ENCODE results near the gene RASAL1.
A peak's percentile ranks its signal among the peaks of the same experiment; 100 is the strongest.

Gene RASAL1, protein sequence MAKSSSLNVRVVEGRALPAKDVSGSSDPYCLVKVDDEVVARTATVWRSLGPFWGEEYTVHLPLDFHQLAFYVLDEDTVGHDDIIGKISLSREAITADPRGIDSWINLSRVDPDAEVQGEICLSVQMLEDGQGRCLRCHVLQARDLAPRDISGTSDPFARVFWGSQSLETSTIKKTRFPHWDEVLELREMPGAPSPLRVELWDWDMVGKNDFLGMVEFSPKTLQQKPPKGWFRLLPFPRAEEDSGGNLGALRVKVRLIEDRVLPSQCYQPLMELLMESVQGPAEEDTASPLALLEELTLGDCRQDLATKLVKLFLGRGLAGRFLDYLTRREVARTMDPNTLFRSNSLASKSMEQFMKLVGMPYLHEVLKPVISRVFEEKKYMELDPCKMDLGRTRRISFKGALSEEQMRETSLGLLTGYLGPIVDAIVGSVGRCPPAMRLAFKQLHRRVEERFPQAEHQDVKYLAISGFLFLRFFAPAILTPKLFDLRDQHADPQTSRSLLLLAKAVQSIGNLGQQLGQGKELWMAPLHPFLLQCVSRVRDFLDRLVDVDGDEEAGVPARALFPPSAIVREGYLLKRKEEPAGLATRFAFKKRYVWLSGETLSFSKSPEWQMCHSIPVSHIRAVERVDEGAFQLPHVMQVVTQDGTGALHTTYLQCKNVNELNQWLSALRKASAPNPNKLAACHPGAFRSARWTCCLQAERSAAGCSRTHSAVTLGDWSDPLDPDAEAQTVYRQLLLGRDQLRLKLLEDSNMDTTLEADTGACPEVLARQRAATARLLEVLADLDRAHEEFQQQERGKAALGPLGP

DNA sequence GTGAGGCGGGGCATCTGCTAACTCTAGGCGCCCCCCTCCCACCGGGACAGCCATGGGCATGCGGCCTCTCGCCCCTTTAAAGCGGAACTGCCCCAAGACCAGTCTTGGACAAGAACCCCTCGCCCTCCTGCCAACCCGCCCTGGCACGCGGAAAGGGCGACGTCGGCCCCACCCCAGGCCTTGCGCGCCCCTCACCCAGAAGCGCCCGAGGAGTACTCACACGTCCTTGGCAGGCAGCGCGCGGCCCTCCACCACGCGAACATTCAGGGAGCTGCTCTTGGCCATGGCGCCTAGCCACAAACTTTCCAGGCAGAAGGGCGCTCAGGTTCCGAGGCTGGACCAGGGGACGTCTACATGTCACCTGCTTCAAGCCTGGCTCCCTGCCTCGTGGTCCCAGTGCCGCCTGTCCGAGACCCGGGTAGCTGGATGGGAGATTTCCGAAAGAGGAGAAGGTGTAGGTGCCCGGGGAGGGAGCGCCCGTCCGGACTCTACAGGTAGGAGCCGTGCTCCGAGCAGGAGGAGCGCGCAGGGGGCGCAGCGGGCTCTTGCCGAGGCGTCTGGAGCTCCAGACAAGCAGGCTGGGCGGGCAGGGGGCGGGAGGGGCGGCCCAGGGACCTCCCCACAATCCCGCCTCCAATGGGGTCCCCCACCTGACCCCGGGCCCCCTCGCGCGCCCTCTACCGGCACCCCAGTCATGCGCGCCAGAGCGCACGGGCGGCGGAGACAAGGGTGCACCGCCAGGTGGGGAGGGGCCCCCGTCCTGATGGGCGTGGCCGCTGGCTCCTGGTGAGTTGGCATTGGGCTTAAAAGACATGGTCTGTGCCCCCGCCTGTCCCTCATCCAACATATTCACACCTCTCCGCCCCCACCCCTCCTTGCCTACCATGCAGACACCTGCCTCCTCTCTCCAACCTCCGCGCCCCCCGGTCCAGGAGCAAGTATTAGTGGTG lies at the start of gene RASAL1:
TSS of gene RASAL1 (minus strand) at position 584 of the 950 bp plus-strand sequence. CDS start at position 285, 299 bp downstream.
- DNase-seq: no peak

DNA sequence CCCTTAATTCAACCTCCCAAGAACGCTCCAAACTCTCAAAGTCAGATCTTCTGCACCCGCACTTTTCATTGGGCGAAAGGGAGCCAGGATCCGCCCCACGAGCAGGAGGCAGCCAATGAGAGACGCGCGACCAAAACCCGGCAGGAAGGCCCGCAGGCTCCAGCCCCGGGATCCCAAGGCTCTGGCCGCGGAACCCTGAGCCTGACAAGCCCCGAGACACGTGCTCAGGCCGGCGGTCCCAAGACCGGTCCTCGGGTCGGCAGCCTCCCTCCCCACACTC lies 49.3 kb upstream of the RASAL1 start:
- DNase-seq: peak; percentile 80

DNA sequence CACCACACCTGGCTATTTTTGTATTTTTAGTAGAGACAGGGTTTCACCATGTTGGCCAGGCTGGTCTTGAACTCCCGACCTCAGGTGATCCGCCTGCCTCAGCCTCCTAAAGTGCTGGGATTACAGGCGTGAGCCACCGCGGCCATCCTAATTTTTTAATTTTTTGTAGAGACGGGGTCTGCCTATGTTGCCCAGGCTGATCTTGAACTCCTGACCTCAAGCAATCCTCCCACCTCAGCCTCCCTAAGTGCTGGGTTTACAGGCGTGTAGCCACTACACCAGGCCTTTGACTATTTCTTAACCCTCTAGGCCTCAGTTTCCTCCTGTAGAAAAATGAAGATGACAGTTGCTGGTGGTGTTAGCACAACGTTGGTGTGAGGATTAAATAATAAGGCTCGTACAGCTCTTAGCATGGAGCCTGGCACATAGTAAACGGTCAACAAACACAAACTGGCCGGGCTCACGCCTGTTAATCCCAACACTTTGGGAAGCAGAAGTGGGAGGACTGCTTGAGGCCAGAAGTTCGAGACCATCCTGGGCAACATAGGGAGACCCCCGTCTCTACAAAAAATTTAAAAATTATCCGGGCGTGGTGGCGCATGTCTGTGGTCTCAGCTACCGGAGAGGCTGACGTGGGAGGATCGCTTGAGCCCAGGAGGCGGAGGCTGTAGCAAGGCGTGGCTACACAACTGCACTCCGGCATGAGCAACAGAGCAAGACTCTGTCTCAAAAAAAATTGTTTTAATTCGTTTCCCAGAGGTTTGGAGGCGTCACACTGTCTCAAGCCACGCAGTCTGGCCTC lies 48.7 kb upstream of the RASAL1 start:
- DNase-seq: no peak

DNA sequence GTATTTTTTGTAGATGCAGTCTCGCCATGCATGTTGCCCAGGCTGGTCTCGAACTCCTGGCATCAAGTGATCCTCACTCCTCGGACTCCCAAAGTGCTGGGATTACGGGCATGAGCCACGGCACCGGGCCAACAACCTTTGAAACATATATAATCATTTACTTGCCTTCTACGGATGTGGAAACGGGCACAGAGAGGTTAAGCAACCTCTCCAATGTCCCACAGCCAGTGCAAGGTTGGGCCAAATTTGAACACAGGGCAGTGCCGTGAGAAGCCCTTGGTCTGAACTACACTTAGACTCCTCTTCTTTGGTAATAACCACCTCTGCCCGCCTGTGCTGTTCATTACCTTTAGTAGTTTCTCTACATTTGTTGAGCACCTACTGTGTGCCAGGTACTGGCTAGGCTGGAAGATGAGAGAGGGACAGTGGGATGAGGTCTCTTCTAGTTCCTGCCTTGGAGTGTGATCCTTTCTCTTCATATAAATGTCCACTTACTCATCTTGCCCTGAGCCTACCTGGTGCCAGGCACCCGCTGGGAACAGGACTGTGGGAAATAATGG lies 47.5 kb upstream of the RASAL1 start:
- DNase-seq: no peak

DNA sequence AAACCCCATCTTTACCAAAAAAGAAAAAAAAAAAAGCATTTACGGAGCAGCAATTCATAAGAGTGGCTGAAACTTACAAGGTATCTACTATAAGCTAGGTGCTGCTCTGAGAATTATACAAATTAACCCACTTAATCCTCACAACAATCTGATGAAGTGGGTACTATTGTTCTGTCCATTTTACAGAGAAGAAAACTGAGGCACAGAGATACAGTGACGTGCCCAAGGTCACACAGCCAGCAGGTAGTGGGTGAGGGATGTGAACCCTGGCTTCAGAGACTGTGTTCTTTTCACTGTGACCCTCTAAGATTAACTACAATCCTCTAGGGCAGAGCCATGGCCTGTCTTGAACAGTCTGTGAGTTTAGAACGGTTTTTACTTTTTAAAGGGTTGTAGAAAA lies 46.4 kb upstream of the RASAL1 start:
- DNase-seq: no peak

DNA sequence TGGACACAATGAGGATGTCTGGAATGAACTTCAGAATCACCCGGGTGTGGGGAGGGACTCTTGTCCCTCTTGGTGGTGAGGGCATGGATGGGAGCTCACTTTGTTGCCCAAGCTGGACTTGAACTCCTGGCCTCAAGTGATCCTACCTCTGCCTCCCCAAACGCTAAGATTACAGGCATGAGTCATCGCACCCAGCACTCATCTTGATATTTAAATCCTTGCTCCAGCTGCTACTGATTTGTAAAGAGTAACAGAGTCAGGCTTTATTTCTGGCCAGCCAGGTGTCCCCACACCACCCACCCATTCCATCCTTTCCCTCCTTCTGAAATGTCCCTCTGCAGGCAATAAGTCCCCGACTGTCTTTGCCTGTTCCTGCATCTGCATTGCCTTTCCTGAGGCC lies 44.8 kb upstream of the RASAL1 start:
- DNase-seq: no peak

DNA sequence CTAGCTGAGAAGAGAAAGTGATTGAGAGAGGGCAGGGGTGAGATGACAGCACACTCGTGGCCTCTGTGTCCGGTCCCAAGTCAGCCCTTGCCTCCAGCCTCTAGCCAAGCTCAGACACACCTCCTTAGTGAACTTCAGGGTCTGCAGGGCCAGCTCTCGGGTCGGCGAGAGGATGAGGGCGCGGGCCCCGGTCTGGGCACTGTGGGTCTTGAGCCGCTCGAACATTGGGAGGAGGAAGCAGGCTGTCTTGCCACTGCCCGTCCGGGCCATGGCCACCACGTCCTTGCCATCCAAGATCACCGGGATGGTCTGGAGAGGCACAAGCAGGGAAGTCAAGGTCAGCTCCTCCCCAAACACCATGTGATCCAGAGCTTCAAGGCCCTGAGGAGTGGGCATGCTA lies 43.5 kb upstream of the RASAL1 start:
- no peak for DNase-seq

DNA sequence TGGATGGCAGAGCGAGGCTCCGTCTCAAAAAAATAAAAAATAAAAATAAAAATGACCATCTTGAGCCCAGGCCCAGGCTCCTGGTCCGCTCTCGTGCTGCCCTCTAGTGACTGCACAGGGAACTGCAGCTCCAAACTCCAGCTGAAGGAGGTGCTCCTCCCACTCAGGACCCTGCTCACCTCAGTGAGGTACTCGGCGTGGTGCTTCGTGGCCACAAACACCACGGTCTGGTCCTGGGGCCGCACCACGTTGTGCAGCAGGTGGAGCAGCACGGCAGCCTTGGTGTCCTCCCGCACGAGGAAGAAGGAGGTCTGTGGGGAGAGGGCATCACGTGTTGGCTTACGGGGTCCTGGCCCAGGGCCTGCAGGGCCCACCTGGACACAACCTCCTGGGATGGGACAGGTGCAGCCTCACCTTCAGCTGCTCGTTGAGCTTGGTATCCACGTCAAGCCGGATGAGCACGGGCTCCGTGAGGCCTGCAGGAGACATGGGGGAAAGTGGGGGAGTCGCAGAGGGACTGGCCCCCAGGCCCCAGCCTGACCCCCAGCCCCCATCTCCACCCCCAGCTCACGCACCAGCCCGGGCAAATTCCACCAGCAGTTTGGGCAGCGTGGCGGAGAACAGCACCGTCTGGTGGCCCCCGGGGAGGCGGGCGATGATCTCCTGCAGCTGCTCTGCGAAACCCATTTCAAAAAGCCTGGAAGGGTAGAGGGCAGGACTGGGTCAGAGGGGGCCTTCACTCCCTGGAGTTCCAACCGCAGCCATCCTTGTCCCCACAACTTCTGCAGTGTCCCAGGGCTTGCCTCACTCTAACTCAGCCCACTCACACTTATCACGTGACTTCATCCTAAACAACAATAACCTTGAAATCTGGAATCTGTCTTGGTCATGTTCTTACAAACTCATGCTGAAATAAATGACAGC lies 39.2 kb upstream of the RASAL1 start:
- peak; percentile 22 for DNase-seq

DNA sequence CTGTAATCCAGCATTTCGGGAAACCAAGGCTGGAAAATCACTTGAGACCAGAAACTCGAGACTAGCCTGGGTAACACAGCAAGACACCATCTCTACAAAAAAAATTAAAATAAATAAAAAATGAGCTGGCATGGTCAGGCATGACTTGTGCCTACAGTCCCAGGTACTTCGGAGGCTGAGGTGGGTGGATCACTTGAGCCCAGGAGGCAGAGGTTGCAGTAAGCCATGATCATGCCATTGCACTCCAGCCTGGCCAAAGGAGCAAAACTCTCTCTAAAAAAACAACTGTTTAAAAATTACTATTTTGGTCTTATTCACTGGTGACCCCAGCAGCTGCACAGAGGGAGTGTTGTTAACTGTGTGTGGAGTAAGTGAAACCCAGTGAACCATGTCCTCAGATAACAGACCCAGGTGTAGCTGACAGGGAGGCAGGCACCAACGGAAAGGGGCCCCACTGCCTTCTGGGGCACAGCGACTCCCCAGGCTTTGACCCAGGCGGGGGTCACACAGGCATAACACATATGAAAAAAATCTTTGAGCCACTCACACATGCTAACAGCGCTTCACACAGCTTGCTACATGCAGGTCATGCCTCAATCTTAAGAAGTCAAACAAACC lies 37.6 kb upstream of the RASAL1 start:
- DNase-seq: no peak

DNA sequence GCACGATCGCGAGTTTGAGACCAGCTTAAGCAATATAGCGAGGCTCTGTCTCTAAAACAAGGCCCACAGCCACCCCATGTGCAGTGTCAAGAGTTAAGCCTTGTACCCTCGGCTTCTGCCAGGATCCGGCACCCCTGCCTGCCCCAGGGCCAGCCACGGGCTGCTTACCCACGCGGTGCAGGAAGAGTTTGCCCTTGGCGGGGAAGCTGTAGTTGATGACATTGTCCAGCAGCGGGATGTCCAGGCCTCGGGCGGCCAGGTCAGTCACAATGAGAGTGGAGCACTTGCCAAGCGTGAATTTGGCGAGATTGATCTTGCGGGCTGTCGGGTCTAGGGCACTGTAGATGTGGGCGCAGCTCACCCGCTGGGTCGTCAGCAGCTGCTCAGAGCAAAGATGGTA lies 36.6 kb upstream of the RASAL1 start:
- DNase-seq: no peak

DNA sequence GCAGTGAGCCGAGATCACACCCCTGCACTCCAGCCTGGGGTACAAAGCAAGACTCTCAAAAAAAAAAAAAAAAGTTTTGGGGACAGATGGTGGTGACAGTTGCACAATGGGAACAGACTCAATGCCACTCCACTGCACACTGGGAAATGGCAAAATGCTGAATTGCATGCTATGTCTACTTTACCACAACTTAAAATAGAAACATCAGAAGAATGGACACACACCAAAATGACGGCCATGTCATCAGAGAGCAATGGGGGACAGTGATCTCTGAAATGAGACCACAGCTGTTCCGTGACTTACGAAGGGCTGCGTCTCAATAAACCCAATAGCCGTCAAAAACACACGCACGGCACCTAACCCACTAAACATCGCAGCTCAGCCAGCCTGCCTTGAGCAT lies 36.0 kb upstream of the RASAL1 start:
- no peak for DNase-seq

DNA sequence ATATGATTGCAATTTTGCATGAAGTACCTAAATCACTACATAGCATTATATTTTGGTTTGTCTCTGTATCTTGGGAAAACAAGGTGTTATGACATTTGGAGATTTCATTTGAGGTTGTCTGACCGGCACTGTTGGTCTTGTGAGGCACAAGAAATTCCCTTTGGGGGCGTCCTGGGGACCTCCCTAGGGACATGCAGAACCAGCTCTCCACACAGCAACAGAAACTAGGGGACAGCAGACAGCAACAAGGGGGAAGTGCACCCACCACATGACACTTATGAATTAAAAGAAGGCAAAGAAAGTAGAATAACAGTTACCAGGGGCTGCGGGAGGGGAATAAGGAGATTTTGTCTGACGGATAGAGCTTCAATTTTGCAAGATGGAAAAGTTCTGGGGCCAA lies 35.4 kb upstream of the RASAL1 start:
- no peak for DNase-seq

DNA sequence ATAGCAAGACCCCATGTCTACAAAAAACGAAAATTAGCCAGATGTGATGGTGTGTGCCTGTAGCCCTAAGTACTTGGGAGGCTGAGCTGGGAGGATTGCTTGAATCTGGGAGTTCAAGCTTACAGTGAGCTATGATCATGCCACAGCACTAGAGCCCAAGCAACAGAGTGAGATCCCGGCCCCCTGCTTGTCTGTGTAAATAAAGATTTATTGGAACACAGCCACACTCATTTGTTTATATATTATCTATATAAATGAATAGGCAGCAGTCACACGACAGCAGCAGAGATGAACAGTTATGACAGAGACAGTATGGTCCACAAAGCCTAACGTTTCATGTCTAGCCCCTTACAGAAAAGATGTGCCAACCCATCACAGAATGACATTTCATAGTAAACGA lies 34.9 kb upstream of the RASAL1 start:
- DNase-seq: no peak

DNA sequence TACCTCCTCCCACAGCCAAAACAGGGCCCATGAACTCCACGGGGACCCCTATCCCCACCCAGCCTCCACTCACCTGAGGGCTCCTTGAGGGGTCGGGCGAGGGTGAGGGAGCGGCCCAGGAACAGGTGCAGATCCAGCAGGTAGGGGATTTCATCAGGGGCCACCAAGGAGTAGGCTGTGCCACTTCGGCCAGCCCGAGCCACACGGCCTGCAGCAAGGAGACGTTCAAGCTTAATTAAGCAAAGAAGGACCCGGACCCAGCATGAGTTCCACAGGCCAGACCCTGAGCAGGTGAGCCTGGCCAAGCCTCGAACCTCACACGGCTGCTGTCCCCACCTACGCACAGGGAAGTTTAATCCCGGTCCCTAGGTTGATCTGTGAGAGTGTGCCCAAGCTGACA lies 34.1 kb upstream of the RASAL1 start:
- DNase-seq: no peak

DNA sequence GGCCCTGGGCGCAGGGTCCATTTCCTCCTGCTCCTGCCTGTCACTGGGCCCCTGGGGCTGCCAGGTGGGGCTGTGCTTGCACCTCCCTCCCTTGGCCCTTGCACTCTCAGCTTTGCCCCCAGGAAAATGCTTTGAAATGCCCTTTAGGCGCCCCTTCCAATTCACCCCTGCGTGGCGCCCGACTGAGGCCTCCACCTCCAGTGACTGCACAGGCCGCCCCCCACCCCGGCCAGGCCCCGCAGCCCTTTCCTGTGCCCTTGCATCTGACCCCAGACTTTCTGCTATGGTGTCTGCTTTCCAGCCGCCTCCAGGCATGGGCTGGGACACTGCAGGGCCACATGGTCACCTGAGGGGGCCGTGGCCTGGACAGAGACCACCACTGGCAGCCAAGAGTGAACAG lies 32.3 kb upstream of the RASAL1 start:
- DNase-seq: no peak

DNA sequence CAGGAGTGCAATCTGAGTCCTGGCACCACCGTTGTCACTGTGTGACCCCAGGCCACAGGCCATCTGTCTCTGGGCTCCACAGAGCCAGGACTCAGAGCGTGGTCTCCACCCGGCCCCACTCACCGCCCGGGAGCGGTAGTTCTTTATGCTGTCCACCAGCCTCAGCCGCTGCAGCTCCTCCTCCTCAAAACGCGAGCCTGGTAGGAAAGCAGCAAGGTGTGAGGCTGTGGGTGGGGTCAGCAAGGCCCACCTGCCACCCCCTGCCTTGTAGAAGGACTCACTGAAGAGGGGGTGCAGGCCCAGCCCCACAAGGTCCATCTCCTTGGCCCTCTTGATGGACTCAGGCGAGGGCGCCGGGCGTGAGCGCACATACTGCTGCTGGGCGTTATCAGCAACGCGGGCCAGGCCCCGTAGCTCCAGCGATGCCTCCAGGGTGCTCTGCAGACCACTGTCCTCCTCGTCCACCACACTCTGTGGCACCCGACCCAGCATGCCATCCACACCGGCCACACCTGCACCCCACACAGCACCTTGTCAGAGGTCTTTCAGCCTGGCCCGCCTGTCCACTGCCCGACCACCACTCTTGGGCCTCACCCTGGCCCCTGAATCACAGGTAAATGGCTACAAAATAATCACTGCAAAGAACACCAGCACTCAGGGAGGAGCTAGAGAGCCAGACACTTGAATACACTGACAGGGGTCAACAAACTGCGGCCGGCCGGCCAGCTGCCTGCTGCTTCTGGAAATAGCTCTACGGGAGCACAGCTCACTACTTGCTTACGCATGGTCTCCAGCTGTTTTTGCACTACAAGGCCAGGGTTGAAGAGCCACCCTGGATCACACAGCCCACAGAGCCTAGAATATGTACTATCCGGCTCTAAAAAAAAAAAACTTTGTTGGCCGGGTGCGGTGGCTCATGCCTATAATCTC lies 30.2 kb upstream of the RASAL1 start:
- no peak for DNase-seq

DNA sequence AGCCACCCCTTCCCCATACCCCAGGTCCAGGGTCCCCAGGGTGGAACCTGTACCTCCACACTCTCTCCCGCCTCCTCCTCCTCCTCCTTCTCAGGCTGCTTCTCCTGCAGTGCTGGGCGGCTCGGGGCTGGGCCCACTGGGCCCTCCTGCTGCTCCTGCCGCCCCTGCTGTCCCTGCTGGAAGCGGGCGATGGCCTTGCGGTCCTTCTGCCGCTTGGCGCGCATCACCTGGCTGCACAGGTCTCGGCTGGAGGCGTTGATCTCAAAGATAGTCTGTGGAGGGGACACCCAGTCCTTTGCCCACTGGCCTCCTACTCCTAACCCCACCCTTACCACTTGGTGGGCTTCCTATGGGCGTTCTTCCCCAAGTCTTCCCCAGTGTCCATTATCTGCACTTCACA lies 28.5 kb upstream of the RASAL1 start:
- no peak for DNase-seq

DNA sequence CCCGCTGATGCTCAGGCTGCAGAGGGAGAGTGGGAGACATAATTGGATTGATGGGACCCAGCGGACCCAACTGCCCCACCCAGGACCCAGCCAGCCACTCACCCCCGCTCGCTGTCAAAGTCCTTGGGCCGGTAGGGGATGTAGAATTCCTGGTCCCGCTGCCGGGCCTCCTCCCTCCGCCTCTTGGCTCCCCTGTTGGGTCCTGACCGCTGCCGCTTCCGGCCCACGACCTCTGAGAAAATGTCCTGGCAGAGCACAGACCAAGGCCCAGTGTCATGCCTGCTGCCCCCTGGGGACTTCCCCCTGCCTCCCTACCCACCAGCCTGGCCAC lies 27.4 kb upstream of the RASAL1 start:
- DNase-seq: no peak

Data from GOT3 (cell line).